Left lung (tissue), 10 donors: ENCODE data around the gene NFE2. TPM values are rescaled to one million over a fixed set of nuclear protein-coding genes. Genes with fewer than 3 reads are reported as not detected.
A peak's percentile ranks its signal among the peaks of the same experiment; 100 is the strongest.

Experiments
- ATAC-seq: fragments of 200-7000 bp; cut with Tn5 transposase; one replicate; pipeline ENCODE4 v1.9.1; 2020; ENCODE audit warnings: moderate library complexity
- DNase-seq, 4 donors: peaks; one replicate each; pipeline ENCODE4 v3.0.0-alpha.2; 2013 to 2020
- H3K27ac ChIP-seq, 2 donors: fragments of 200-600 bp; sonication (generic) in 1 of 2; one replicate each; pipeline versions ENCODE4 v1.5.0 to v1.8.0; 2020 to 2021
- H3K27me3 ChIP-seq, 2 donors: fragments of 200-600 bp; sonication (generic) in 1 of 2; one replicate each; pipeline versions ENCODE4 v1.5.0 to v1.8.0; 2020 to 2021
- H3K36me3 ChIP-seq, 2 donors: fragments of 200-600 bp; sonication (generic) in 1 of 2; one replicate each; pipeline versions ENCODE4 v1.5.0 to v1.8.0; 2020 to 2021
- H3K4me1 ChIP-seq, 2 donors: fragments of 200-600 bp; one replicate each; pipeline ENCODE4 v1.8.0; 2021
- H3K4me3 ChIP-seq, 2 donors: fragments of 200-600 bp; sonication (generic) in 1 of 2; one replicate each; pipeline versions ENCODE4 v1.5.0 to v1.8.0; 2020 to 2021; ENCODE audit warnings: mild to moderate bottlenecking in 1 of 2
- H3K9me3 ChIP-seq, 2 donors: fragments of 200-600 bp; sonication (generic) in 1 of 2; one replicate each; pipeline versions ENCODE4 v1.5.0 to v1.8.0; 2020 to 2021
- CTCF ChIP-seq, 2 donors: fragments of 200-600 bp; sonication (generic) in 1 of 2; IDR thresholded peaks; one replicate each; pipeline versions ENCODE4 v1.5.0 to v1.8.0; 2021; ENCODE audit warnings: antibody characterized with exemption in 2 of 2
- intact Hi-C, 2 donors: fragments of 100-400 bp; cut with DNase I; formaldehyde crosslinking; loops; one replicate each; pipeline versions ENCODE4 v1.11.2 to v1.14.2; 2022
- polyA plus RNA-seq, 6 donors: library from polyadenylated mRNA; unstranded; fragments of 120-200 nt; gene quantifications; one replicate each; pipeline ENCODE4 v1.2.1, GENCODE V29; 2013; ENCODE audit not compliant: insufficient read length in 6 of 6
- total RNA-seq, 2 donors: library from RNA; stranded (reverse); fragmentation: NEBNext Ultra II Directional; extraction: Animal tissue kit (Norgen Biotek cat#: 25700); gene quantifications; one replicate each; pipeline ENCODE4 v1.2.1, GENCODE V29; 2021
- donor health status: DM: no; HTN: yes; CAD: no.
- donor health status: DM: no; HTN: no; CAD: no.

The NFE2 gene
- total and polyA plus RNA-seq, 8 donors = 2.9 to 21.3 (median 5.7) TPM

GRCh38 chr12:54276368-54276767, 24.4 kb downstream of the NFE2 start:
- DNase-seq = no peak
- intact Hi-C loops = no loop called here
- TF ChIP-seq CTCF (IDR thresholded peaks at IDR 0.05) = no peak
- no peaks in the 10 kb centered on the region for H3K9me3 ChIP-seq
- H3K4me3 ChIP-seq = no peak overlapping the region
- peaks cover 0 to 15% of the 10 kb centered on the region in 2 donors for H3K36me3 ChIP-seq
- H3K27ac ChIP-seq = no peak overlapping the region
- H3K27me3 ChIP-seq = no peaks in the 10 kb centered on the region
- H3K4me1 ChIP-seq = peaks cover 16 to 34% of the 10 kb centered on the region in 2 donors
- ATAC-seq = no peak

DNA sequence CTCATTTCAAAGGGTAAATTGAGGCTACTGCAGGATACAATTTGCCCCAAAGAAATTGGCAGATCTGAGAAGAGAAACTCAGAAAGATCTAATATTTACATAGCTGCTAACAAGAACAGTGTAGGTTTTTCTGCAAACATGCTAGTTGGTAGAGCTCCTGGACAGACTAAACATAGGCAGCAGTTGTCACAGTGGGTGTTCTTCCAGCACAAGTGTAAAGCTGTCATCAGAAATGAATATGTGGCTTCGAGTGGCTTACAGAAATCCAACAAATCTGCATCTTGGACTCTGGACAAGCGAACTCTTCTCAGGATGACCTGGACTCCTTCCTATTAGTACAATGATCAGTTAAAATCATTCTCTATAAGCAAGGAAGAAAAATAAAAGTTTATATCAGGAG, 26.8 kb downstream of the NFE2 start:
- peak; percentile 56 for ATAC-seq

GRCh38 chr12:54272214-54272613, 28.6 kb downstream of the NFE2 start:
- Histone ChIP-seq H3K36me3 (peaks cover 0 to 15% of the 10 kb centered on the region in 2 donors), H3K27me3 (no peaks in the 10 kb centered on the region), H3K9me3 (no peaks in the 10 kb centered on the region), H3K4me1 (peaks cover under 1 to 10% of the 10 kb centered on the region in 2 donors), H3K27ac (no peak overlapping the region), H3K4me3 (no peak overlapping the region)
- no peak for TF ChIP-seq CTCF (IDR thresholded peaks at IDR 0.05)
- DNase-seq (no peak), ATAC-seq (no peak)
- intact Hi-C loops = no loop called here

More for the DNA sequence above, 26.8 kb downstream of the NFE2 start:
- Histone ChIP-seq H3K27ac (no peak overlapping the region), H3K9me3 (no peaks in the 10 kb centered on the region), H3K27me3 (no peaks in the 10 kb centered on the region), H3K4me3 (no peak overlapping the region), H3K4me1 (peaks cover 16 to 28% of the 10 kb centered on the region in 2 donors), H3K36me3 (peaks cover 0 to 15% of the 10 kb centered on the region in 2 donors)
- no peak for DNase-seq
- intact Hi-C loops = no loop called here
- no peak for TF ChIP-seq CTCF (IDR thresholded peaks at IDR 0.05)

DNA sequence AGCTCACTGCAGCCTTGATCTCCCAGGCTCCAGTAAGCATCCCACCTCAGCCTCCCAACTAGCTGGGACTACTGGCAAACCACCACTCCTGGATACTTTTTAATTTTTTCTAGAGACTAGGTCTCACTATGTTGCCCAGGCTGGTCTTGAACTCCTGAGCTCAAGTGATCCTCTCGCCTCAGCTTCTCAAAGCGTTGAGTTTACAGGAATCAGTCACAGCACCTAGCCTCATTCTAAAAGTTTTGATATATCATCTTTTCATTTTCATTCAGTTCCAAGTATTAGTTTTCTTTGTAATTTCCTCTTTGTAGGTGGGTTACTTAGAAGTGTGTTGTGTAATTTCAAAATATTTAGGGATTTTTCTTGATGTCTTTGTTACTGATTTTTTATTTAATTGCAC, 30.5 kb downstream of the NFE2 start:
- intact Hi-C loops = no loop called here
- ATAC-seq = no peak

DNA sequence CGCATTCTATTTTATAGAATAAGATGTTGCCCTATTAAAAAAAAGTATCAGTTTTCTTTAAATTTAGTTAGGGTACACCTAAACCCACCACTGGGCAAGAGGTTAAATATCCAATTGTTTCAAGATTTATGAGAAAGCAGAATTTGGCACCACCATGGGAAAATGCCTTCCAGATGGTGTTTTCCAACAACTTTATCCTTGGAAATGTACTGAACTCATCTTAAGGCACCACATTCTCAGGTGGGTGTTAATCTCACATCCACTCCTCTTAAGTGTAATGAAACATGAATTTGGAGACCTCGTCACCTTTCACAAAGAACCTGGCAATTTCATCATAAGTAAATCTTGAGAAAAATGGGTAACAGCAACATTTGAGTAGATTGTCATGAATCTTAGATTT, 34.0 kb downstream of the NFE2 start:
- peaks cover 0 to 9% of the 10 kb centered on the region in 2 donors for H3K4me1 ChIP-seq
- H3K36me3 ChIP-seq = no peaks in the 10 kb centered on the region
- intact Hi-C loops = no loop called here
- no peak overlapping the region for H3K4me3 ChIP-seq
- TF ChIP-seq CTCF (IDR thresholded peaks at IDR 0.05) = no peak
- H3K9me3 ChIP-seq = no peaks in the 10 kb centered on the region
- ATAC-seq (no peak), DNase-seq (no peak)
- H3K27me3 ChIP-seq = no peaks in the 10 kb centered on the region
- H3K27ac ChIP-seq = no peak overlapping the region

More for the DNA sequence above, 30.5 kb downstream of the NFE2 start:
- no peak overlapping the region for H3K4me3 ChIP-seq
- H3K9me3 ChIP-seq = no peaks in the 10 kb centered on the region
- no peaks in the 10 kb centered on the region for H3K4me1 ChIP-seq
- no peak for TF ChIP-seq CTCF (IDR thresholded peaks at IDR 0.05)
- H3K27me3 ChIP-seq = no peaks in the 10 kb centered on the region
- peaks cover 0 to 15% of the 10 kb centered on the region in 2 donors for H3K36me3 ChIP-seq
- no peak overlapping the region for H3K27ac ChIP-seq
- no peak for DNase-seq
